SK-N-SH (cell line): ENCODE data around the gene CD68. TPM values are rescaled to one million over a fixed set of nuclear protein-coding genes. Genes with fewer than 3 reads are reported as not detected.

Source experiments
- CTCF ChIA-PET: fragments of 300-600, 350-600 bp; formaldehyde crosslinking; extraction: SDS; loops from one replicate; lab custom pipeline; 2021; lab: Yijun Ruan, JAX
- POLR2A ChIA-PET: fragments of 350-600 bp; sonication (Branson Sonifier 250); formaldehyde crosslinking; extraction: SDS; loops from one replicate; lab custom pipeline; 2020; ENCODE audit warnings: antibody characterized with exemption, inconsistent platforms; lab: Yijun Ruan, JAX
- DNase-seq: peaks from one replicate; pipeline ENCODE4 v3.0.0; 2012
- H2AFZ ChIP-seq: fragments of 200-600 bp; sonication (generic); 2 replicates; pipeline ENCODE4 v1.8.1; 2016; ENCODE audit warnings: antibody characterized with exemption, mild to moderate bottlenecking, low read depth
- H3F3A ChIP-seq: fragments of 200-600 bp; sonication (generic); replicated peaks from 2 replicates; pipeline ENCODE3; 2016; ENCODE audit warnings: antibody characterized with exemption, mild to moderate bottlenecking; ENCODE audit not compliant: insufficient read depth
- H3K27ac ChIP-seq, 2 experiments: fragments of 200-500 bp in 1 of 2; fragments of 200-600 bp in 1 of 2; sonication (Bioruptor generic) in 1 of 2; sonication (generic), shearing (Covaris generic) in 1 of 2; 2 replicates each; pipeline versions ENCODE4 v1.5.1 to v1.6.1; 2014 to 2016; ENCODE audit warnings: low read depth in 2 of 2, inconsistent platforms in 1 of 2, low read length in 1 of 2, mild to moderate bottlenecking in 1 of 2, mixed read lengths in 1 of 2
- H3K27me3 ChIP-seq: fragments of 200-600 bp; sonication (generic), shearing (Covaris generic); 2 replicates; pipeline ENCODE4 v1.6.1; 2016; ENCODE audit warnings: mixed run types; ENCODE audit not compliant: insufficient read depth
- H3K36me3 ChIP-seq, 2 experiments: fragments of 200-500 bp in 1 of 2; fragments of 200-600 bp in 1 of 2; sonication (Bioruptor generic) in 1 of 2; sonication (generic) in 1 of 2; replicated peaks in 1 of 2; 2 replicates each; pipeline versions ENCODE3 to v1.5.1; 2014 to 2016; ENCODE audit warnings: low read length in 1 of 2, mild to moderate bottlenecking in 1 of 2; ENCODE audit not compliant: insufficient read depth in 2 of 2, control insufficient read depth in 1 of 2
- H3K4me1 ChIP-seq, 2 experiments: fragments of 200-500 bp in 1 of 2; fragments of 200-600 bp in 1 of 2; sonication (Bioruptor generic) in 1 of 2; sonication (generic), shearing (Covaris generic) in 1 of 2; 2 replicates each; pipeline versions ENCODE4 v1.5.1 to v1.6.1; 2014 to 2016; ENCODE audit warnings: low read depth in 1 of 2, low read length in 1 of 2, mixed run types in 1 of 2; ENCODE audit not compliant: insufficient read depth in 2 of 2, control insufficient read depth in 1 of 2
- H3K4me2 ChIP-seq: fragments of 200-600 bp; sonication (generic), shearing (Covaris generic); 2 replicates; pipeline ENCODE4 v1.6.1; 2017; ENCODE audit warnings: mixed run types
- H3K4me3 ChIP-seq, 2 experiments: fragments of 200-500 bp in 1 of 2; fragments of 200-600 bp in 1 of 2; sonication (Bioruptor generic) in 1 of 2; sonication (generic), shearing (Covaris generic) in 1 of 2; 2 replicates each; pipeline versions ENCODE4 v1.5.1 to v1.8.1; 2014 to 2016; ENCODE audit warnings: low read depth in 2 of 2, inconsistent platforms in 1 of 2, low read length in 1 of 2, mild to moderate bottlenecking in 1 of 2, mixed read lengths in 1 of 2, moderate library complexity in 1 of 2
- H3K79me2 ChIP-seq: fragments of 200-600 bp; sonication (generic); 2 replicates; pipeline ENCODE4 v1.8.1; 2017; ENCODE audit warnings: mild to moderate bottlenecking; ENCODE audit not compliant: insufficient read depth
- H3K9ac ChIP-seq: fragments of 200-600 bp; sonication (generic); 2 replicates; pipeline ENCODE4 v1.6.1; 2017; ENCODE audit warnings: mixed run types
- H3K9me2 ChIP-seq: fragments of 200-600 bp; sonication (generic); 2 replicates; pipeline ENCODE4 v1.6.1; 2017; ENCODE audit warnings: mixed run types
- H3K9me3 ChIP-seq: fragments of 200-600 bp; sonication (generic); 2 replicates; pipeline ENCODE4 v1.6.1; 2017; ENCODE audit warnings: mixed run types, mild to moderate bottlenecking, moderate library complexity
- H4K20me1 ChIP-seq: fragments of 200-600 bp; sonication (generic); 2 replicates; pipeline ENCODE4 v1.6.1; 2017; ENCODE audit warnings: mild to moderate bottlenecking, mixed run types; ENCODE audit not compliant: insufficient read depth
- CHD2 ChIP-seq: fragments of 150-350 bp; IDR thresholded peaks from 2 replicates; pipeline ENCODE4 v1.6.1; 2018; ENCODE audit warnings: low read length; ENCODE audit not compliant: partially characterized antibody
- CTCF ChIP-seq: fragments of 200-600 bp; sonication (generic); IDR thresholded peaks from 2 replicates; pipeline ENCODE4 v1.6.1; 2017; ENCODE audit warnings: antibody characterized with exemption, mild to moderate bottlenecking, moderate library complexity
- EP300 ChIP-seq, 2 experiments: IDR thresholded peaks; 2 replicates each; pipeline versions ENCODE4 v1.4.0 to v1.6.1; 2012; ENCODE audit warnings: borderline replicate concordance in 1 of 2, low read depth in 1 of 2, low read length in 1 of 2
- FOSL2 ChIP-seq: IDR thresholded peaks from 2 replicates; pipeline ENCODE4 v1.4.0; 2012; ENCODE audit warnings: low read depth, mild to moderate bottlenecking, moderate library complexity, borderline replicate concordance
- FOXM1 ChIP-seq: IDR thresholded peaks from 2 replicates; pipeline ENCODE4 v1.4.0; 2012; ENCODE audit warnings: low read depth, mild to moderate bottlenecking
- GATA2 ChIP-seq: sonication (generic); formaldehyde crosslinking; IDR thresholded peaks from 2 replicates; pipeline ENCODE4 v1.5.0; 2020; ENCODE audit warnings: mild to moderate bottlenecking, missing genetic modification reagents
- MEF2A ChIP-seq: IDR thresholded peaks from 2 replicates; pipeline ENCODE4 v1.4.0; 2012; ENCODE audit warnings: low read depth, borderline replicate concordance
- NFIC ChIP-seq: IDR thresholded peaks from 2 replicates; pipeline ENCODE4 v1.4.0; 2012; ENCODE audit warnings: borderline replicate concordance
- NRF1 ChIP-seq: IDR thresholded peaks from 2 replicates; pipeline ENCODE4 v1.6.1; 2012; ENCODE audit warnings: low read depth, mild to moderate bottlenecking, low read length
- POLR2AphosphoS5 ChIP-seq: IDR thresholded peaks from 2 replicates; pipeline ENCODE4 v1.6.1; 2012; ENCODE audit warnings: low read depth, low read length
- RCOR1 ChIP-seq: fragments of 150-350 bp; IDR thresholded peaks from 2 replicates; pipeline ENCODE4 v1.6.1; 2017; ENCODE audit warnings: antibody characterized with exemption, low read length
- REST ChIP-seq: IDR thresholded peaks from 2 replicates; pipeline ENCODE4 v1.6.1; 2012; ENCODE audit warnings: mild to moderate bottlenecking, low read depth, low read length, moderate library complexity
- RXRA ChIP-seq: IDR thresholded peaks from 2 replicates; pipeline ENCODE4 v1.4.0; 2012; ENCODE audit warnings: low read depth, mild to moderate bottlenecking, borderline replicate concordance
- SMC3 ChIP-seq: IDR thresholded peaks from 2 replicates; pipeline ENCODE4 v1.6.1; 2012; ENCODE audit warnings: low read depth, low read length, improper control_type of control experiment
- TCF12 ChIP-seq: IDR thresholded peaks from 2 replicates; pipeline ENCODE4 v1.4.0; 2012
- WGBS: methylation state at CpG from one replicate; pipeline ENCODE4 v1.1.6; 2017; ENCODE audit warnings: low lambda C conversion rate; 5-methylcytosine and 5-hydroxymethylcytosine counted together
- polyA plus RNA-seq, 3 experiments: library from polyadenylated mRNA; depleted of rRNA; stranded (reverse); fragments of >200 nt; gene quantifications; 2 replicates each; pipeline ENCODE4 v1.2.3, GENCODE V29; 2012
- TF ChIP-seq, protein P1 (sequence below): fragments of 150-350 bp; IDR thresholded peaks from 2 replicates; pipeline ENCODE4 v1.6.1; 2017; ENCODE audit warnings: antibody characterized with exemption, low read length, low read depth, borderline replicate concordance
- TF ChIP-seq, protein P2 (sequence below): fragments of 150-350 bp; IDR thresholded peaks from 2 replicates; pipeline ENCODE4 v1.6.1; 2016; ENCODE audit warnings: mild to moderate bottlenecking, low read depth, low read length
- TF ChIP-seq, protein P3 (sequence below): IDR thresholded peaks from 2 replicates; pipeline ENCODE4 v1.4.0; 2012; ENCODE audit warnings: low read depth, borderline replicate concordance

CD68 gene
- polyA plus RNA-seq, 1 of the 3 experiments (the other 2 are of a cell fraction) = 62.4 TPM

GRCh38 chr17:7549401-7550055, 29.9 kb upstream of the CD68 start (continued):
- TF ChIP-seq, protein P1, sequence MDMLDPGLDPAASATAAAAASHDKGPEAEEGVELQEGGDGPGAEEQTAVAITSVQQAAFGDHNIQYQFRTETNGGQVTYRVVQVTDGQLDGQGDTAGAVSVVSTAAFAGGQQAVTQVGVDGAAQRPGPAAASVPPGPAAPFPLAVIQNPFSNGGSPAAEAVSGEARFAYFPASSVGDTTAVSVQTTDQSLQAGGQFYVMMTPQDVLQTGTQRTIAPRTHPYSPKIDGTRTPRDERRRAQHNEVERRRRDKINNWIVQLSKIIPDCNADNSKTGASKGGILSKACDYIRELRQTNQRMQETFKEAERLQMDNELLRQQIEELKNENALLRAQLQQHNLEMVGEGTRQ = no peak
- TF ChIP-seq REST (no peak), SMC3 (no peak), NRF1 (no peak), MEF2A (no peak)
- TF ChIP-seq, all 33 proteins: peak for 0

DNA sequence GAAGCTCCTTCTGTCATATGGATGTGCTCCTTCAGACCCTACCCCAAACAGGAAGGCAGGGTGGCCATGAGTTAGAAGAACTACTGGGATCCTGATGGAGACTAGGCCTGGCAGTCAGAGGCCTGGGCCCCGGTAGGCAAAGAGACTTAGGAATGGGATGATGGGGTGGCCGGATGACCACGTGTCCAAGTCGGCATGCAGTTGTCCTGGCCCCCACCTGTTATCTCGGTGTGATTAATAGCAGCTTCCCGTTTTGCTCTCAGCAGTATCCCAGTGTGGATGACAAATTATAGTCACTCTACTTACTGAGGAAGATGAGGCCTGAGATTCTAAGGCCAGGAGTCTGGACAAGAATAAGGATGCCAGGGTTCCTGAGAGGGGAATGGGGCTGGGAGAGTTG, 29.1 kb upstream of the CD68 start:
- Histone ChIP-seq H3K27ac (no peak overlapping the region), H2AFZ (no peak overlapping the region), H3K36me3 (peaks cover 0 to 4% of the 10 kb centered on the region in 2 experiments), H3K9ac (no peak overlapping the region), H3K27me3 (no peaks in the 10 kb centered on the region), H3F3A (no peaks in the 10 kb centered on the region), H3K4me3 (no peak overlapping the region), H4K20me1 (no peaks in the 10 kb centered on the region), H3K4me2 (no peak overlapping the region), H3K9me2 (no peaks in the 10 kb centered on the region), H3K4me1 (peaks cover 0 to 8% of the 10 kb centered on the region in 2 experiments; a peak in 1 of 4 replicates), H3K9me3 (no peaks in the 10 kb centered on the region), H3K79me2 (no peaks in the 10 kb centered on the region)
- CTCF ChIA-PET = interaction anchor here (3.0 to 7.8 kb wide), 2 partner anchors 11 to 36 kb away, joined by 26 to 55 read pairs; partner anchors contain the start of gene SENP3
- POLR2A ChIA-PET = interaction anchor here (1.6 kb wide), 1 partner anchor 10 kb away, joined by 7 read pairs; the partner anchor contains the start of gene SENP3
- no peak for DNase-seq
- WGBS = 84% methylated on average over 6 of the region's 6 CpGs
- TF ChIP-seq RCOR1 (no peak), FOXM1 (no peak), TCF12 (no peak), POLR2AphosphoS5 (no peak), EP300 (IDR thresholded peaks at IDR 0.05; ENCODE audit: borderline replicate concordance in 1 of 2, low read depth in 1 of 2, low read length in 1 of 2) (no peak), FOSL2 (no peak), RXRA (no peak), MEF2A (no peak), NRF1 (no peak), SMC3 (no peak), CTCF (no peak), NFIC (no peak), GATA2 (CRISPR knock-in tag) (no peak), CHD2 (no peak)
- TF ChIP-seq, protein P2, sequence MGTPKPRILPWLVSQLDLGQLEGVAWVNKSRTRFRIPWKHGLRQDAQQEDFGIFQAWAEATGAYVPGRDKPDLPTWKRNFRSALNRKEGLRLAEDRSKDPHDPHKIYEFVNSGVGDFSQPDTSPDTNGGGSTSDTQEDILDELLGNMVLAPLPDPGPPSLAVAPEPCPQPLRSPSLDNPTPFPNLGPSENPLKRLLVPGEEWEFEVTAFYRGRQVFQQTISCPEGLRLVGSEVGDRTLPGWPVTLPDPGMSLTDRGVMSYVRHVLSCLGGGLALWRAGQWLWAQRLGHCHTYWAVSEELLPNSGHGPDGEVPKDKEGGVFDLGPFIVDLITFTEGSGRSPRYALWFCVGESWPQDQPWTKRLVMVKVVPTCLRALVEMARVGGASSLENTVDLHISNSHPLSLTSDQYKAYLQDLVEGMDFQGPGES = no peak
- TF ChIP-seq, protein P3, sequence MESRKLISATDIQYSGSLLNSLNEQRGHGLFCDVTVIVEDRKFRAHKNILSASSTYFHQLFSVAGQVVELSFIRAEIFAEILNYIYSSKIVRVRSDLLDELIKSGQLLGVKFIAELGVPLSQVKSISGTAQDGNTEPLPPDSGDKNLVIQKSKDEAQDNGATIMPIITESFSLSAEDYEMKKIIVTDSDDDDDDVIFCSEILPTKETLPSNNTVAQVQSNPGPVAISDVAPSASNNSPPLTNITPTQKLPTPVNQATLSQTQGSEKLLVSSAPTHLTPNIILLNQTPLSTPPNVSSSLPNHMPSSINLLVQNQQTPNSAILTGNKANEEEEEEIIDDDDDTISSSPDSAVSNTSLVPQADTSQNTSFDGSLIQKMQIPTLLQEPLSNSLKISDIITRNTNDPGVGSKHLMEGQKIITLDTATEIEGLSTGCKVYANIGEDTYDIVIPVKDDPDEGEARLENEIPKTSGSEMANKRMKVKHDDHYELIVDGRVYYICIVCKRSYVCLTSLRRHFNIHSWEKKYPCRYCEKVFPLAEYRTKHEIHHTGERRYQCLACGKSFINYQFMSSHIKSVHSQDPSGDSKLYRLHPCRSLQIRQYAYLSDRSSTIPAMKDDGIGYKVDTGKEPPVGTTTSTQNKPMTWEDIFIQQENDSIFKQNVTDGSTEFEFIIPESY = no peak
